SW 1271 (cell line): Measurements from ENCODE around the gene UGT1A1.

Source experiments
- DNase-seq, 2 experiments: peaks; one replicate each; lab custom pipeline; 2025; lab: John Stamatoyannopoulos, UW

Gene UGT1A1

GRCh38 chr2:233817361-233817911 lies 57.4 kb downstream of the UGT1A1 start:
- no peak for DNase-seq

GRCh38 chr2:233817995-233818638 lies 58.0 kb downstream of the UGT1A1 start:
- no peak for DNase-seq

GRCh38 chr2:233818639-233819621 lies 58.9 kb downstream of the UGT1A1 start:
- DNase-seq, result no peak

GRCh38 chr2:233819884-233820773 lies 60.1 kb downstream of the UGT1A1 start:
- DNase-seq, result no peak

GRCh38 chr2:233820774-233821105 lies 60.7 kb downstream of the UGT1A1 start:
- DNase-seq, result no peak

DNA sequence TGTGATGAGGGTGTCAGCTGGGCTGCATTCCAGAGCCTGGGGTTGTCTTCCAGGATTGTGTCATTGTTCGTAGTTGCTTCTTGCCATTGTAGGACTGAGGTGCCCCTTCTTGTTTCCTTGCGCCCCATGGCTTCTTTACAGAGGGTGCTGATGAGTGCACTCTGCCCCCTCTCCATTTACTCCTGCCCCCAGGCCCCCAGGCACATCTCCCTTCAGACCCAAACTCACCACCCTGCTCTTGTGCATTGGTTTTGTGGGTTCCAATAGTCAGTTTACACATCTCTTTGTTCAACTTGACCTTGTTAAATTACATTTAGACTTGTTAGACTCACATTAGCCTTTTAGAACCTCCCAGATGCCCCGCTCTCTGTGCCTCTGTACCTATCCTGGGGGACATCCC lies 61.1 kb downstream of the UGT1A1 start:
- DNase-seq, result no peak

DNA sequence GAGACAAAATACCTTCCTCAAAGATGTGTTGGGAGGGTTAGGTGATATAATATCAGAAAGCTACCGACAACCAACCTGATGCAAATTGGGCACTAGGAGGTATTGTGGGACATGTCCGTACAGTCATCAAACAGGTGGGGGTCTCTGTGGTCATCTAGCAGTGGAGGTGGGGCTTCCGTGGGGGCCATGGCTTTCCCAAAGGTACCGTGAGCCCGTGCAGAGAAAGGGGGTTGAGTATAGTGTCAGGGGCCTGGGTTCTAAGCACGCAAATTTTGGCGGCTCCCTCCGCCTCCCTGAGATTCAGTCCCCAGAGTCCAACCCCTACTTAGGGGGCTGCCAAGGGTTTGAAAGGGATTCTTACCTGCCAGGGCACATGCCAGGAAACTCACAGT lies 61.6 kb downstream of the UGT1A1 start:
- no peak for DNase-seq

DNA sequence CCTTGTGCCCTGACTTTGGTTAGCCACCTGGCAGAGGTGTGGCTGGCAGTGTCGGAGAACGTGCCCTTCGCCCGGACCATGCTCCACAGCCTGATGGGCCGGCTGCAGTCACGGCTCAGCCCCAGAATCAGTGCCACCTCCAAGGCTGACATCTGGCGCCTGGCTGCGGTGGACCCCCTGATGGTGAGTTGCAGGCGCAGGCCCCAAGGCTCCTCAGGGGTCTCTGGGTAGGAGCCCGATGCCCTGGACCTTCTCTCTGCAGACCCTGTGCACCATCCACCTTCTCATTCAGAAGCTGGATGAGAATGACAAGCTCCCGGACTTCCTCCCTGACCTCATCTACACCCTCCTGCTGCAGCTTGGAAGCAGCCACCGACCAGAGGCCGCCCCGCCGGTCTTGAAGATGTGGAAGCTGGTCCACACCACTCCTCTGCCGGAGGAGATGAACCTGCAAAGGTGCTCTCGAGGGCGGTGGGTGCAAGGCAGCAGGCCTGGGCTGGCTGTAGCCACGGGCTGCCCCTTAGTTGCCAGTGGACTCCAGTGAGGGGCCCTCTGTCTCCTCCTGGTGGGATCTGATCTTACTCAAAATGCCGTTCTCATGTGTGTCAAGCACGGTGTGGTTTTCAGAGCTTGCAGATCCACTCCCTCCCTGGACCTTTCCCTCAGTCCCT lies 62.2 kb downstream of the UGT1A1 start:
- no peak for DNase-seq
